ENCODE measurements around the gene BTBD19. TPM values are rescaled to one million over a fixed set of nuclear protein-coding genes. Genes with fewer than 3 reads are reported as not detected.

Gene BTBD19
- total and polyA plus RNA-seq, 9 of the 15 experiments (the other 6 are each of a cell fraction or from before 2014, with no cell fraction given): 0.22 to 2.0 (median 0.95) TPM

DNA sequence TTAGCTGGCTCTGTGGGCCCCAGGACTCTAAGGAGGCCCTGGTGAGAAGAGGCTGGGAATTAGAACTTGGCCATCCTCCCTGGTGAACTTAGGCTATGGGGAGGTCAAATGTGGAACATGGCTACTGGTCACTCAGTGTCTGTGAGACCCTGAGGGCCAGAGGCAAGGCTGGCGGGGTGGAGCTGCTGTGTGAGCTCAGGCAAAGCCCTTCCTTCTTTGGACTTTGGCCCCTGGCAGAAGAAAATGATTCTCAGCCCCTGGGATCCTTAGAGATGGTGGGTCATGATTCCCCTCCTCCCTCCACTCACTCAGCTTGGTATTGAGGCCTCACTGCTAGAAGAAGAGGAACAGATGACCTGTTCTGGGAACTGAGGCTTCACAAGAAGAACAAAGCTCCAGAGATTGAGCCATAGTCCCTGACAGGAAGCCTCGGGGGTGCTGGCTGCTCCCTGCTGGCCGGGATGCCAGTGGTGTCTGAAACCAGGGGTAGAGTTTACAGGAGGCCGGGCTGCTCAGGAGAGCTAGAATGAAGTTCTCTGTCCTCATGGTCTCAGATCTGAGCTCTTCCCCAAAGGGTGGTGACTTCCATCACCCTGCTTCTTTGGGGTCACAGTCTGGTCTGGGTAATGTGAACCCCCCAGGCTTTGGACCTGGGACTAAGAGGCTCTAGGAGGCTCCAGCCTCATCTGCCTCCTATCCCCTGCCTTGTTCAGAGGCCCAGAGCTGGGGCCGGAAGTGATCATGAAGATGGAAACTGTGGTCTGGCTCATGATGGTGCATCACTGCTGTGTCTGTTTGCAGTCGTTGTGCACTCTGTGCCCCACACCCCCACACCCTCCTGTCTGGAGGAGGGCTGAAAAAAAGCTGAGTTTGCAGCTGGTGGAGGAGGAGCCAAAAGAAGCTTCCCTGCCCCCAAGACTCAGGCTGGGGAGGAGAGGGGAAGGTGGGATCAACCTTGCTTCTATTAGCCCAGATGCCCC, 905 bp downstream of the BTBD19 start (continued):
- 0 out of 4 replicates have a peak, but pooled peaks of 1 of the 2 experiments have one; percentile 45 for TF ChIP-seq SRF (CRISPR knock-in tag; IDR thresholded peaks at IDR 0.05)
- TF ChIP-seq FOXA3 (CRISPR knock-in tag; conservative IDR thresholded peaks at IDR 0.05 in 1 of 2, IDR thresholded peaks at IDR 0.05 in 1 of 2): no peak
- TF ChIP-seq, protein P1, sequence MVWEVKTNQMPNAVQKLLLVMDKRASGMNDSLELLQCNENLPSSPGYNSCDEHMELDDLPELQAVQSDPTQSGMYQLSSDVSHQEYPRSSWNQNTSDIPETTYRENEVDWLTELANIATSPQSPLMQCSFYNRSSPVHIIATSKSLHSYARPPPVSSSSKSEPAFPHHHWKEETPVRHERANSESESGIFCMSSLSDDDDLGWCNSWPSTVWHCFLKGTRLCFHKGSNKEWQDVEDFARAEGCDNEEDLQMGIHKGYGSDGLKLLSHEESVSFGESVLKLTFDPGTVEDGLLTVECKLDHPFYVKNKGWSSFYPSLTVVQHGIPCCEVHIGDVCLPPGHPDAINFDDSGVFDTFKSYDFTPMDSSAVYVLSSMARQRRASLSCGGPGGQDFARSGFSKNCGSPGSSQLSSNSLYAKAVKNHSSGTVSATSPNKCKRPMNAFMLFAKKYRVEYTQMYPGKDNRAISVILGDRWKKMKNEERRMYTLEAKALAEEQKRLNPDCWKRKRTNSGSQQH (CRISPR knock-in tag; IDR thresholded peaks at IDR 0.05): no peak
- peak; percentile 79 for TF ChIP-seq MAFK (IDR thresholded peaks at IDR 0.05; ENCODE audit: low read length)
- 0 out of 2 replicates have a peak, but pooled peaks have one; percentile 52 for TF ChIP-seq CAMTA2 (CRISPR knock-in tag; conservative IDR thresholded peaks at IDR 0.05)
- 0 out of 2 replicates have a peak, but pooled peaks have one; percentile 55 for TF ChIP-seq GTF2E2 (tag; IDR thresholded peaks at IDR 0.05)
- TF ChIP-seq, protein P2, sequence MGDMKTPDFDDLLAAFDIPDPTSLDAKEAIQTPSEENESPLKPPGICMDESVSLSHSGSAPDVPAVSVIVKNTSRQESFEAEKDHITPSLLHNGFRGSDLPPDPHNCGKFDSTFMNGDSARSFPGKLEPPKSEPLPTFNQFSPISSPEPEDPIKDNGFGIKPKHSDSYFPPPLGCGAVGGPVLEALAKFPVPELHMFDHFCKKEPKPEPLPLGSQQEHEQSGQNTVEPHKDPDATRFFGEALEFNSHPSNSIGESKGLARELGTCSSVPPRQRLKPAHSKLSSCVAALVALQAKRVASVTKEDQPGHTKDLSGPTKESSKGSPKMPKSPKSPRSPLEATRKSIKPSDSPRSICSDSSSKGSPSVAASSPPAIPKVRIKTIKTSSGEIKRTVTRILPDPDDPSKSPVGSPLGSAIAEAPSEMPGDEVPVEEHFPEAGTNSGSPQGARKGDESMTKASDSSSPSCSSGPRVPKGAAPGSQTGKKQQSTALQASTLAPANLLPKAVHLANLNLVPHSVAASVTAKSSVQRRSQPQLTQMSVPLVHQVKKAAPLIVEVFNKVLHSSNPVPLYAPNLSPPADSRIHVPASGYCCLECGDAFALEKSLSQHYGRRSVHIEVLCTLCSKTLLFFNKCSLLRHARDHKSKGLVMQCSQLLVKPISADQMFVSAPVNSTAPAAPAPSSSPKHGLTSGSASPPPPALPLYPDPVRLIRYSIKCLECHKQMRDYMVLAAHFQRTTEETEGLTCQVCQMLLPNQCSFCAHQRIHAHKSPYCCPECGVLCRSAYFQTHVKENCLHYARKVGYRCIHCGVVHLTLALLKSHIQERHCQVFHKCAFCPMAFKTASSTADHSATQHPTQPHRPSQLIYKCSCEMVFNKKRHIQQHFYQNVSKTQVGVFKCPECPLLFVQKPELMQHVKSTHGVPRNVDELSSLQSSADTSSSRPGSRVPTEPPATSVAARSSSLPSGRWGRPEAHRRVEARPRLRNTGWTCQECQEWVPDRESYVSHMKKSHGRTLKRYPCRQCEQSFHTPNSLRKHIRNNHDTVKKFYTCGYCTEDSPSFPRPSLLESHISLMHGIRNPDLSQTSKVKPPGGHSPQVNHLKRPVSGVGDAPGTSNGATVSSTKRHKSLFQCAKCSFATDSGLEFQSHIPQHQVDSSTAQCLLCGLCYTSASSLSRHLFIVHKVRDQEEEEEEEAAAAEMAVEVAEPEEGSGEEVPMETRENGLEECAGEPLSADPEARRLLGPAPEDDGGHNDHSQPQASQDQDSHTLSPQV (IDR thresholded peaks at IDR 0.05): peak; percentile 66
- TF ChIP-seq ZNF584 (CRISPR knock-in tag; IDR thresholded peaks at IDR 0.05; ENCODE audit: low read depth): 0 out of 2 replicates have a peak, but pooled peaks have one; percentile 38
- TF ChIP-seq RBM39 (optimal IDR thresholded peaks at IDR 0.05; ENCODE audit: low read depth, low read length): peak; percentile 43
- peak; percentile 85 for TF ChIP-seq EGR1 (conservative IDR thresholded peaks at IDR 0.05)
- TF ChIP-seq ZNF431 (CRISPR knock-in tag; IDR thresholded peaks at IDR 0.05): no peak
- TF ChIP-seq CBFA2T3 (IDR thresholded peaks at IDR 0.05): peak; percentile 45
- TF ChIP-seq THRAP3 (IDR thresholded peaks at IDR 0.05; ENCODE audit: borderline replicate concordance): 0 out of 2 replicates have a peak, but pooled peaks have one; percentile 28
- TF ChIP-seq, protein P3, sequence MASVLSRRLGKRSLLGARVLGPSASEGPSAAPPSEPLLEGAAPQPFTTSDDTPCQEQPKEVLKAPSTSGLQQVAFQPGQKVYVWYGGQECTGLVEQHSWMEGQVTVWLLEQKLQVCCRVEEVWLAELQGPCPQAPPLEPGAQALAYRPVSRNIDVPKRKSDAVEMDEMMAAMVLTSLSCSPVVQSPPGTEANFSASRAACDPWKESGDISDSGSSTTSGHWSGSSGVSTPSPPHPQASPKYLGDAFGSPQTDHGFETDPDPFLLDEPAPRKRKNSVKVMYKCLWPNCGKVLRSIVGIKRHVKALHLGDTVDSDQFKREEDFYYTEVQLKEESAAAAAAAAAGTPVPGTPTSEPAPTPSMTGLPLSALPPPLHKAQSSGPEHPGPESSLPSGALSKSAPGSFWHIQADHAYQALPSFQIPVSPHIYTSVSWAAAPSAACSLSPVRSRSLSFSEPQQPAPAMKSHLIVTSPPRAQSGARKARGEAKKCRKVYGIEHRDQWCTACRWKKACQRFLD (CRISPR knock-in tag; IDR thresholded peaks at IDR 0.05): peak; percentile 60
- peak; percentile 96 for TF ChIP-seq ZNF316 (IDR thresholded peaks at IDR 0.05)
- no peak for TF ChIP-seq ELF1 (tag; IDR thresholded peaks at IDR 0.05)
- TF ChIP-seq C11orf30 (IDR thresholded peaks at IDR 0.05; ENCODE audit: low read depth): peak; percentile 93
- TF ChIP-seq, protein P4, sequence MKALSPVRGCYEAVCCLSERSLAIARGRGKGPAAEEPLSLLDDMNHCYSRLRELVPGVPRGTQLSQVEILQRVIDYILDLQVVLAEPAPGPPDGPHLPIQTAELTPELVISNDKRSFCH (CRISPR knock-in tag; IDR thresholded peaks at IDR 0.05): no peak
- TF ChIP-seq, protein P4 (tag; IDR thresholded peaks at IDR 0.05): peak; percentile 54; the same call in 1 of the 2 replicates

Measured in K562 (cell line).